ENCODE results near the gene HNRNPDL. TPM values are rescaled to one million over a fixed set of nuclear protein-coding genes. Genes with fewer than 3 reads are reported as not detected.
A peak's percentile ranks its signal among the peaks of the same experiment; 100 is the strongest.

The HNRNPDL gene
- total and polyA plus RNA-seq, 2 of the 4 experiments (the other 2 are of a cell fraction): 52.9 to 276 TPM

- no peak for DNase-seq
- no peaks in the 10 kb centered on the region for H3K4me1 ChIP-seq (ENCODE audit: control insufficient read depth, insufficient read depth, low read length)
- H2BK5ac ChIP-seq (ENCODE audit: low read depth, low read length, poor library complexity, severe bottlenecking): no peak overlapping the region
- H3K9ac ChIP-seq (ENCODE audit: low read depth, low read length): no peak overlapping the region
- no peak overlapping the region for H3K4me3 ChIP-seq (ENCODE audit: insufficient read depth, low read depth, low read length)
- in situ Hi-C loops (cut with MboI; ENCODE audit: low sequenced_read_pairs) (no loop called here), intact Hi-C loops (cut with micrococcal nuclease) (no loop called here), dilution Hi-C loops (cut with HindIII; ENCODE audit: low sequenced_read_pairs, unreplicated experiment) (no loop called here)
- H4K5ac ChIP-seq (ENCODE audit: low read depth, low read length): no peak overlapping the region
- 0 out of 2 replicates have a peak overlapping the region, but pooled peaks have one; percentile 4 for H3K4me2 ChIP-seq (ENCODE audit: low read depth, low read length)
- CTCF ChIA-PET: no interaction called here
- no peak overlapping the region for H2AFZ ChIP-seq (replicated peaks; ENCODE audit: low read length, poor library complexity)
- no peak for TF ChIP-seq MAFK (IDR thresholded peaks at IDR 0.05; ENCODE audit: low read depth, low read length)
- TF ChIP-seq NFE2L2 (IDR thresholded peaks at IDR 0.05; ENCODE audit: low read depth, low read length): no peak
- no peak for TF ChIP-seq FOS (IDR thresholded peaks at IDR 0.05; ENCODE audit: low read depth, low read length)
- no peak for TF ChIP-seq CTCF (conservative IDR thresholded peaks at IDR 0.05; ENCODE audit: low read depth, low read length)
- no peak for TF ChIP-seq SMC3 (IDR thresholded peaks at IDR 0.05; ENCODE audit: low read depth, low read length)
- no peak for TF ChIP-seq RFX5 (IDR thresholded peaks at IDR 0.05; ENCODE audit: low read depth, low read length)
- TF ChIP-seq POLR2A (IDR thresholded peaks at IDR 0.05; ENCODE audit: low read depth, low read length): no peak
- TF ChIP-seq RCOR1 (IDR thresholded peaks at IDR 0.05; ENCODE audit: insufficient replicate concordance, low read length): no peak
- TF ChIP-seq USF2 (IDR thresholded peaks at IDR 0.05; ENCODE audit: low read depth, low read length): no peak
- no peak for TF ChIP-seq CEBPB (IDR thresholded peaks at IDR 0.05; ENCODE audit: low read depth, low read length)
- no peak for TF ChIP-seq ELK1 (IDR thresholded peaks at IDR 0.05; ENCODE audit: borderline replicate concordance, low read depth, low read length)
- no peak for TF ChIP-seq MXI1 (IDR thresholded peaks at IDR 0.05; ENCODE audit: borderline replicate concordance, low read depth, low read length)
- TF ChIP-seq CHD1 (IDR thresholded peaks at IDR 0.05; ENCODE audit: low read depth, low read length): no peak
- TF ChIP-seq RAD21 (IDR thresholded peaks at IDR 0.05; ENCODE audit: low read length): no peak
- no peak for TF ChIP-seq BHLHE40 (IDR thresholded peaks at IDR 0.05; ENCODE audit: low read depth, low read length)
- TF ChIP-seq MAZ (IDR thresholded peaks at IDR 0.05; ENCODE audit: borderline replicate concordance, low read depth, low read length): no peak
- peaks cover 4% of the 10 kb centered on the region for H3K36me3 ChIP-seq (ENCODE audit: control insufficient read depth, insufficient read depth, low read length)
- H4K20me1 ChIP-seq (ENCODE audit: insufficient read depth, low read length): peaks cover 25% of the 10 kb centered on the region
- WGBS, 2 experiments (ENCODE audit: extremely low coverage in 2 of 2, insufficient read length in 1 of 2): 92% methylated on average over 2 of the region's 4 CpGs; no CpG with 5 or more reads in 1 of the 2 experiments
- ATAC-seq (ENCODE audit: low read depth): no peak
- no peaks in the 10 kb centered on the region for H3K9me3 ChIP-seq (ENCODE audit: control insufficient read depth, insufficient read depth, low read length)
- H4K91ac ChIP-seq (ENCODE audit: insufficient read depth, low read depth, low read length): no peak overlapping the region
- H2AK9ac ChIP-seq (replicated peaks; ENCODE audit: low read depth, low read length, poor library complexity): no peak overlapping the region
- H2BK20ac ChIP-seq (ENCODE audit: low read depth, low read length): no peak overlapping the region
- H3K14ac ChIP-seq (replicated peaks; ENCODE audit: low read depth, low read length): no peak overlapping the region
- H4K8ac ChIP-seq (ENCODE audit: low read depth in 2 of 2, low read length in 2 of 2): no peak overlapping the region
- peaks cover 22 to 56% of the 10 kb centered on the region in 2 experiments for H3K79me1 ChIP-seq (ENCODE audit: low read depth in 1 of 2, low read length in 2 of 2)
- POLR2A ChIA-PET (ENCODE audit: unreplicated experiment): no interaction called here
- H3K23ac ChIP-seq (ENCODE audit: low read depth, low read length): peak overlapping the region; percentile 69; the same call in 1 of the 2 replicates
- H3K56ac ChIP-seq (ENCODE audit: extremely low read depth, insufficient read depth, low read length): no peak overlapping the region
- BruUV-seq (replicated peaks): no TSS peak
- peaks cover 6% of the 10 kb centered on the region; the same call in 1 of the 2 replicates for H3K9me1 ChIP-seq (ENCODE audit: insufficient read depth, low read length)
- no peak overlapping the region for H2BK120ac ChIP-seq (ENCODE audit: low read depth, low read length)
- H3K27me3 ChIP-seq (ENCODE audit: control insufficient read depth, insufficient read depth, low read length): no peaks in the 10 kb centered on the region
- H3K18ac ChIP-seq (ENCODE audit: low read depth, low read length): no peak overlapping the region
- no peak overlapping the region for H2BK15ac ChIP-seq (ENCODE audit: low read depth, low read length)
- no peak overlapping the region for H2AK5ac ChIP-seq (ENCODE audit: low read depth, low read length)
- no peak overlapping the region for H3K27ac ChIP-seq (ENCODE audit: insufficient read depth, low read length)
- H3K4ac ChIP-seq (ENCODE audit: low read depth, low read length): no peak overlapping the region
These were observed 54.2 kb downstream of the HNRNPDL start for GRCh38 chr4:82376109-82376508.

Measured in IMR-90 (cell line).